GM12878 (cell line): ENCODE data around the gene SCUBE3.

Experiments used
- ATF2 ChIP-seq: IDR thresholded peaks from 2 replicates; pipeline ENCODE4 v1.6.1; 2012; ENCODE audit warnings: low read length, inconsistent platforms
- CTCF ChIP-seq, 3 experiments: IDR thresholded peaks in 2 of 3; conservative IDR thresholded peaks in 1 of 3; 2 replicates each; pipeline ENCODE4 v1.5.1; 2011; ENCODE audit warnings: low read depth in 3 of 3, low read length in 3 of 3, mild to moderate bottlenecking in 3 of 3, control low read depth in 2 of 3, moderate library complexity in 2 of 3, inconsistent platforms in 1 of 3, mixed read lengths in 1 of 3; ENCODE audit not compliant: control insufficient read depth in 2 of 3, insufficient read depth in 1 of 3; ENCODE audit errors: extremely low read depth in 1 of 3
- FOS ChIP-seq: IDR thresholded peaks from 3 replicates; pipeline ENCODE4 v1.6.1; 2011; ENCODE audit warnings: borderline replicate concordance; ENCODE audit not compliant: insufficient read length; ENCODE audit errors: extremely low read depth
- MAX ChIP-seq: IDR thresholded peaks from 2 replicates; pipeline ENCODE4 v1.6.1; 2012; ENCODE audit warnings: low read depth, low read length, improper control_type of control experiment
- SIN3A ChIP-seq: IDR thresholded peaks from 2 replicates; pipeline ENCODE4 v1.6.1; 2012; ENCODE audit warnings: low read depth, low read length, improper control_type of control experiment
- TARDBP ChIP-seq: IDR thresholded peaks from 2 replicates; pipeline ENCODE4 v1.6.1; 2016; ENCODE audit warnings: borderline replicate concordance
- ZNF274 ChIP-seq: IDR thresholded peaks from one replicate; pipeline ENCODE4 v1.8.0; 2011; ENCODE audit not compliant: insufficient read length, insufficient read depth

GRCh38 chr6:35176301-35177024 is 37.3 kb upstream of the SCUBE3 start:
- TF ChIP-seq TARDBP, result no peak
- no peak for TF ChIP-seq CTCF (IDR thresholded peaks at IDR 0.05 in 2 of 3, conservative IDR thresholded peaks at IDR 0.05 in 1 of 3; ENCODE audit: control insufficient read depth in 2 of 3, extremely low read depth in 1 of 3, insufficient read depth in 1 of 3, low read depth in 3 of 3, low read length in 3 of 3)
- TF ChIP-seq MAX, result no peak
- no peak for TF ChIP-seq ZNF274
- no peak for TF ChIP-seq FOS
- TF ChIP-seq ATF2, result no peak
- TF ChIP-seq SIN3A, result no peak
